ENCODE measurements around the gene LGALS7.
"Not testable (repeated sequence)": the region's sequence is repeated elsewhere in the genome, so short reads cannot be mapped to it uniquely, and the experiment has no call there.

The LGALS7 gene

GRCh38 chr19:38800577-38801347 is 27.4 kb upstream of the LGALS7 start:
- FAIRE-seq, result no peak

GRCh38 chr19:38799104-38799503 is 25.8 kb upstream of the LGALS7 start:
- FAIRE-seq, result no peak
- DNase-seq (ENCODE audit: extremely low spot score, insufficient read length, low read depth), result no peak

More at GRCh38 chr19:38800577-38801347, 27.4 kb upstream of the LGALS7 start:
- no peak for DNase-seq (ENCODE audit: extremely low spot score, insufficient read length, low read depth)

- not testable (repeated sequence) for FAIRE-seq; DNase-seq (ENCODE audit: extremely low spot score, insufficient read length, low read depth)
These were observed 24.5 kb upstream of the LGALS7 start for GRCh38 chr19:38797781-38798180.

DNA sequence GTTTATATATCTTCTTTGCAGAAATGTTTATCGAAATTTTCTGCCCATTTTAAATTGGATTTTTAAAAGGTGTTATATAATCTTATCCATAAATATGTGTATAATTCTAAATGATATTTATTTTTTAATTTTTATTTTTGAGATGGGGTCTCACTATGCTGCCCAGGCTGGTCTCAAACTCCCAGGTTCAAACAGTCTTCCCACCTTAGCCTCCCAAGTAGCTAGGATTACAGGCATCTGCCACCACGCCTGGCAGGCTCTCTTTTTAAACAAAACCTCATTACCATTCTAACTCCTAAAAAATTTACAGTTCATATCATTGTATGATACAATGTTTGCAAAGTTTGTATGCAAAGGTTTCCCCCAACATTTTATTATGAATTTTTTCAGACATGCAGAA is 22.8 kb upstream of the LGALS7 start:
- FAIRE-seq (no peak), DNase-seq (ENCODE audit: extremely low spot score, insufficient read length, low read depth) (no peak)

GRCh38 chr19:38795549-38795948 is 22.2 kb upstream of the LGALS7 start:
- DNase-seq (ENCODE audit: extremely low spot score, insufficient read length, low read depth) (no peak), FAIRE-seq (no peak)

- DNase-seq (ENCODE audit: extremely low spot score, insufficient read length, low read depth) (no peak), FAIRE-seq (no peak)
These were observed 20.4 kb upstream of the LGALS7 start for GRCh38 chr19:38793671-38794070.

DNA sequence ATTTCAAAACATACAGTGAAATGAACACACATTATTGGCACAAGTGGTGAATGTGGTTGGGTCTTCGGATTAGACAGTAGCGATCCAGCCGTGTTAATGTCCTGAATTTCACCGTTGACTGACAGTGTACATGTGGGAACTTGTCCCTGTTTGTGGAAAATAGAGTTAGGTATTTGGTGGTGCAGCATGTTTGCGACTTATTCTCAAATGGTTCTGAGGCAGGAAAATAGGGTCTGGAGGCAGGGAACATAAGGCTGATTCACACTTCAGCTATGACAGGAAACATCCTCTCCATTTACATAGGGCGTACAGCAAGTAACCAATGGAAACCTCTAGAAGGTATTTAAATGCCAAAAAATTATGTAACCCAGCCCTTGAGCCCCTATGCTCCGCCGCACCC is 19.9 kb upstream of the LGALS7 start:
- DNase-seq (ENCODE audit: extremely low spot score, insufficient read length, low read depth) (no peak), FAIRE-seq (no peak)

DNA sequence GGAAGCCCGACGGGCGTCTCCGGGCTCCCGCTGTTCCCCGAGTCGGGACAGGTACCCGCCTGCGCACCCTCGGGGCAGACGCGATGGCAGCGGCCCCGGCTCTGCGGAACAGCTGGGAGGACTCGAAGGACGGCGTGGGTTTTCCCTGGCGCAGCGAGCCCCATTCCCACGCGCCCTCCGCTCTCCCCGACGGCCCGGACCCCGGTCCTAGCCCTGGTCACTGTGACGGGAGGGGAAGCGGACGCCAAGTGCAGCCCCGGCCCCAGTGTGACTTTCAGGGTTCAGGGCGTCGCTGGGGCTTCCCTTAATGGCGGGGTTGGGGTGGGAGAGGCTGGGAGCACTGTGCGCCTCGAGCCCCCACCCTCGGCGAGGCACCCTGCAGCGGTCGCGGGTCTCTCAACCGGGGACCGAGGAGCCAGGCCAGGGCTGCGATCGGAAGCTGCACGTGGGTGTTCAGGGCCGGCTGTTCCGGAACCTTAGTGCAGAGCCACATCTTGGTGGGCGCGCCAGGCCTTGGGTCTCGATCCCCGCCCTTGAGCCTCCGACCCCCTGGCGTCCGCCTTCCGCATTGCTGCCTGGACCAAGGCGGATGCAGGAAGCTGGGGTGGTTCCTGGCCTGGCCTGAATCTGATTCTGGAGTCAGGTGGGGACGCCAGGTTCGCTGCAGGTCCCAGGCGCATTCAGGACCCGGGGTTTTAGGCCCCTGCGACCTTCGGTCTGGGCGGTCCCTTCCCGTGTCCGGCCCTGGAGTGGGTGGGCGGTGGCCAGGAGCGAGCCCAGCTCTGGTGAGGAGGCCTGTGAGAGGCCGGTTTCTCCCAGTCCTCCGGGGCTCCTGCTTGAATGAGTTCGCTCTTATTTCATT is 19.2 kb upstream of the LGALS7 start:
- no peak for FAIRE-seq
- DNase-seq (ENCODE audit: extremely low spot score, insufficient read length, low read depth), result no peak

DNA sequence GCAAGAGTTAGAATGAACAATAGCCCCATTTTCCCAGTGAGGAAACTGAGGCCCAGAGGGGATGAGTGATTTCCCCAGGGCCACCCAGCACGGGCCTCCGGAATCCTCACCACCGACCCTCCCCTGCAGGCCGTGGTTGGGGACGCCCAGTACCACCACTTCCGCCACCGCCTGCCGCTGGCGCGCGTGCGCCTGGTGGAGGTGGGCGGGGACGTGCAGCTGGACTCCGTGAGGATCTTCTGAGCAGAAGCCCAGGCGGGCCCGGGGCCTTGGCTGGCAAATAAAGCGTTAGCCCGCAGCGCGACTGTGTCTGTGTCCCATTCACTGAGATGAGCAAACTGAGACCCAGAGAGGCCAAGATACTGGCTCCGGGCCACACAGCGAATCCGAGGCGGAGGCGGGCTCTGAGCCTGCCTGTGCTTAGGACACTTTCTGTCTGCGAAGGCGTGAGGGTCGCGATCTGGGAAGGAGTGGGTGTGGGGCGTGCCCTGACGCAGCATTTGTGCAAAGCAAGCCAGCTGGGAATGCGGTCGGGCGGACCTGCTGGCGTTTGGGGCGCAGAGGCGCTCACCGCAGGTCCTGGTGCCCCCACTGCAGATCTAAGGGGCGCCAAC is 18.2 kb upstream of the LGALS7 start:
- peak; percentile 98 for FAIRE-seq
- DNase-seq (ENCODE audit: extremely low spot score, insufficient read length, low read depth), result not testable (repeated sequence)

DNA sequence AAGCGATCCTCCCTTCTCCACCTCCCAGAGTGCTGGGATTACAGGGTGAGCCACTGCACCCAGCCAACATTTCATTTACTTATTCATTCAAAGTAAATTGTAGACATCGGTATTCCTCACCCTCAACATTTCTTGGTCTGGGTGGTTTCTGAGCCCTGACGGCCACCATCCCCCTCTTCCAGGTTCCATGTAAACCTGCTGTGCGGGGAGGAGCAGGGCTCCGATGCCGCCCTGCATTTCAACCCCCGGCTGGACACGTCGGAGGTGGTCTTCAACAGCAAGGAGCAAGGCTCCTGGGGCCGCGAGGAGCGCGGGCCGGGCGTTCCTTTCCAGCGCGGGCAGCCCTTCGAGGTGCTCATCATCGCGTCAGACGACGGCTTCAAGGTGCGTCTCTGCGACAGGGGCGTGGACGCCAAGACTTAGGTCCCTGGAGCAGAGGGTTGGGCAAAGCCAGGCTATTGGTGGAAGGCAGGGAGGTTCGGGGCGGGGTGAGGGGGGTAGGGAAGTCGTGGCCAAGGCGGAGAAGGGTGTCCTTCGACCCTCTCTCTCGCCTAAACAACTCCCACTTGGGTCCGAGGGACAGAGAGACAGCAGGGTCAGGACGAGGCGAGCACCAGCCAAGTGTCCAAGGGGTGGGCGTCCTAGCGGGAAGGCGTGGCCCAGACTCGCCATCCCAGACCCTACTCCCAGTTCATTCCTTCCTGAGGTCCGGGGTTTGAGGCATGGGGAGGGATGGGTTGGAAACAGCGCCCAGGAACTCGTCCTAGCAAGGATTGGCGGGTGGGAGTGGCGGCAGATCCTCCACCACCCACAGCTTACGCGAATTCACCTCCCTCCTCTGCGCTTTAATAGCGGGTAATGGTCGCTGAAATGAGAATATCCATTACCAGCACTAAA is 17.4 kb upstream of the LGALS7 start:
- DNase-seq (ENCODE audit: extremely low spot score, insufficient read length, low read depth); FAIRE-seq: not testable (repeated sequence)

DNA sequence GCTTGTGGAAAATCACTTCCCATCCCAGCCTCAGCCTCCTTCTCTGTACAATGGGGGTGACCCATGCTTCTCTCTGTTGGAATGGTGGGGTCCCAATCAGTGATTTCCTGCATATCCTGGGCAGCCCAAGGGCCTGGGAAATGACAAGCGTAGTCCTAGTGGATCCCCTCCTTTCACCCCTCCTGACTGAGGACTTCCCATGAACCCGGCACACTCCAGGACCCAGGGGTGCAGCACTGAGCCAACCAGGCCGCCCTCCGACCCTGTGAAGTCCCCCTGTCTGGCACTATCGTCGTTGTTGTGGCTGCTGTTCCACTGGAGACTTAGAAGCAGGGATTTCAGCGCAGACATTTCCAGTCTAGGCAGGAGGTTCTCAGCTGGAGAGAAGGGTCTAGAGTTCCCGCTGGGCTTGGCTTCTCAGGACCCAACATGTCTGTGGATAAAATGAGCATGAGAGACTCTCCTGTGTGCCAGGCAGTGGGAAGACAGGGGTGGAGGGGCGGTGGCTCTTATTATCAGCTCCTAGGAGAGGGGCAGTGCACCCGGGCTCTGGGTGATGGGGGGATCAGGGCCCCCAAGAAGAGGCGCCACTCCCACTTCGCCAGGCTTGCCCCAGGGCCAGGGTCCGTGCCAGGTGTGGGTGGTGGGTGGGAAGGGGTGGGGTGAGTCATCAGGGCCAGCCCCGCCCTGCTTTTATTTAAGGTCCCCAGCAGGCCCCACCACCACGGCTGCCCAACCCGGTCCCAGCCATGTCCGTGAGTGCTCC is 15.3 kb upstream of the LGALS7 start, which contains the start of gene LGALS7B:
Gene LGALS7B (plus strand): TSS at position 723 of the 766 bp plus-strand sequence. CDS start 27 bp downstream, at position 750.
- FAIRE-seq, result no peak
- no peak for DNase-seq (ENCODE audit: extremely low spot score, insufficient read length, low read depth)

GRCh38 chr19:38786572-38787265 is 13.4 kb upstream of the LGALS7 start:
- DNase-seq (ENCODE audit: extremely low spot score, insufficient read length, low read depth) (no peak), FAIRE-seq (no peak)

- not testable (repeated sequence) for DNase-seq (ENCODE audit: extremely low spot score, insufficient read length, low read depth); FAIRE-seq
These were observed 12.7 kb upstream of the LGALS7 start for GRCh38 chr19:38786061-38786460.

GRCh38 chr19:38785187-38785699 is 11.9 kb upstream of the LGALS7 start:
- FAIRE-seq, result no peak
- no peak for DNase-seq (ENCODE audit: extremely low spot score, insufficient read length, low read depth)

- FAIRE-seq, result no peak
- no peak for DNase-seq (ENCODE audit: extremely low spot score, insufficient read length, low read depth)
These were observed 10.9 kb upstream of the LGALS7 start for GRCh38 chr19:38784224-38784623.

DNA sequence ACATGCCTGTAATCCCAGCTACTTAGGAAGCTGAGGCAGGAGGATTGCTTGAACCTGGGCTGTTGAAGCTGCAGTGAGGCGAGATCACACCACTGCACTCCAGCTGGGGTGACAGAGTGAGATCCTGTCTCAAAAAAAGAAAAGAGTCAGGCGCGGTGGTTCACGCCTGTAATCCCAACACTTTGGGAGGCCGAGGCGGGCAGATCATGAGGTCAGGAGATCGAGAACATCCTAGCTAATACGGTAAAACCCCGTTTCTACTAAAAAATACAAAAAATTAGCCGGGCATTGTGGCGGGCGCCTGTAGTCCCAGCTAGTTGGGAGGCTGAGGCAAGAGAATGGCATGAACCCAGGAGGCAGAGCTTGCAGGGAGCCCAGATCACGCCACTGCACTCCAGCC is 8.9 kb upstream of the LGALS7 start:
- DNase-seq (ENCODE audit: extremely low spot score, insufficient read length, low read depth); FAIRE-seq: not testable (repeated sequence)

GRCh38 chr19:38781058-38781457 is 7.7 kb upstream of the LGALS7 start:
- no peak for DNase-seq (ENCODE audit: extremely low spot score, insufficient read length, low read depth)
- no peak for FAIRE-seq

- no peak for DNase-seq (ENCODE audit: extremely low spot score, insufficient read length, low read depth)
These were observed 7.1 kb upstream of the LGALS7 start for GRCh38 chr19:38780443-38780842.

More at GRCh38 chr19:38780443-38780842, 7.1 kb upstream of the LGALS7 start:
- FAIRE-seq, result no peak

Measured in GM18507 (cell line).